NCI-H2029 (cell line): ENCODE measurements around the gene CIAO2A.
A peak's percentile ranks its signal among the peaks of the same experiment; 100 is the strongest.
"Not testable (repeated sequence)": the region's sequence is repeated elsewhere in the genome, so short reads cannot be mapped to it uniquely, and the experiment has no call there.

Source experiments
- DNase-seq: peaks from one replicate; lab custom pipeline; 2025; lab: John Stamatoyannopoulos, UW

Gene CIAO2A

GRCh38 chr15:64093627-64094417 is at the start of gene CIAO2A:
TSS of gene CIAO2A (minus strand) at chr15:64093838. CDS start at chr15:64093768, 70 bp downstream.
- peak; percentile 88 for DNase-seq

GRCh38 chr15:64143276-64143675 is 49.6 kb upstream of the CIAO2A start:
- no peak for DNase-seq

GRCh38 chr15:64141798-64142512 is 48.3 kb upstream of the CIAO2A start:
- DNase-seq, result no peak

GRCh38 chr15:64138331-64138941 is 44.8 kb upstream of the CIAO2A start:
- no peak for DNase-seq

- no peak for DNase-seq
Observed at GRCh38 chr15:64137226-64137833, 43.7 kb upstream of the CIAO2A start.

- DNase-seq, result no peak
Observed at GRCh38 chr15:64136347-64136746, 42.7 kb upstream of the CIAO2A start.

GRCh38 chr15:64134345-64134829 is 40.7 kb upstream of the CIAO2A start:
- DNase-seq, result peak; percentile 62

- DNase-seq, result no peak
Observed at GRCh38 chr15:64133623-64134344, 40.1 kb upstream of the CIAO2A start.

GRCh38 chr15:64132217-64132616 is 38.6 kb upstream of the CIAO2A start:
- no peak for DNase-seq

GRCh38 chr15:64131547-64131946 is 37.9 kb upstream of the CIAO2A start:
- no peak for DNase-seq

- no peak for DNase-seq
Observed at GRCh38 chr15:64130159-64130558, 36.5 kb upstream of the CIAO2A start.

GRCh38 chr15:64127521-64128270 is 34.1 kb upstream of the CIAO2A start:
- no peak for DNase-seq

- no peak for DNase-seq
Observed at GRCh38 chr15:64125978-64126377, 32.3 kb upstream of the CIAO2A start.

- DNase-seq, result no peak
Observed at GRCh38 chr15:64122936-64123351, 29.3 kb upstream of the CIAO2A start.

GRCh38 chr15:64122444-64122843 is 28.8 kb upstream of the CIAO2A start:
- no peak for DNase-seq

GRCh38 chr15:64121614-64122013 is 28.0 kb upstream of the CIAO2A start:
- DNase-seq, result no peak

GRCh38 chr15:64120322-64120721 is 26.7 kb upstream of the CIAO2A start:
- DNase-seq, result not testable (repeated sequence)

- no peak for DNase-seq
Observed at GRCh38 chr15:64117759-64118487, 24.3 kb upstream of the CIAO2A start.

- DNase-seq, result no peak
Observed at GRCh38 chr15:64112904-64113303, 19.3 kb upstream of the CIAO2A start.

- no peak for DNase-seq
Observed at GRCh38 chr15:64112073-64112772, 18.6 kb upstream of the CIAO2A start.
